Breast epithelium (tissue), 4 donors: ENCODE measurements around the gene NRAS. TPM values are rescaled to one million over a fixed set of nuclear protein-coding genes. Genes with fewer than 3 reads are reported as not detected.
A peak's percentile ranks its signal among the peaks of the same experiment; 100 is the strongest.

ENCODE experiments used
- DNase-seq, 2 donors: peaks; one replicate each; pipeline ENCODE4 v3.0.0-alpha.2; 2019; ENCODE audit warnings: low spot score in 2 of 2
- H3K27ac ChIP-seq, 2 donors: fragments of 200-600 bp; sonication (generic) in 1 of 2; one replicate each; pipeline ENCODE4 v1.5.1; 2016 to 2019; ENCODE audit warnings: mild to moderate bottlenecking in 1 of 2
- H3K27me3 ChIP-seq, 2 donors: fragments of 200-600 bp; sonication (generic) in 1 of 2; one replicate each; pipeline versions ENCODE4 v1.5.1 to v1.6.0; 2017 to 2019; ENCODE audit warnings: control low read depth in 1 of 2, mild to moderate bottlenecking in 1 of 2
- H3K36me3 ChIP-seq: fragments of 200-600 bp; one replicate; pipeline ENCODE4 v1.5.1; 2019
- H3K4me1 ChIP-seq, 2 donors: fragments of 200-600 bp; sonication (generic); one replicate each; pipeline ENCODE4 v1.5.1; 2016 to 2019; ENCODE audit warnings: control low read depth in 1 of 2
- H3K4me3 ChIP-seq, 3 donors: fragments of 200-600 bp; sonication (generic); 1 replicate in 2 of 3; 2 replicates in 1 of 3; pipeline ENCODE4 v1.5.1; 2016 to 2019; ENCODE audit warnings: mild to moderate bottlenecking in 3 of 3, moderate library complexity in 2 of 3
- H3K9me3 ChIP-seq, 2 donors: fragments of 200-600 bp; sonication (generic) in 1 of 2; one replicate each; pipeline ENCODE4 v1.5.1; 2016 to 2019; ENCODE audit warnings: control low read depth in 1 of 2
- CTCF ChIP-seq, 3 donors: fragments of 450-650 bp; IDR thresholded peaks; one replicate each; pipeline ENCODE4 v1.5.1; 2016 to 2017; ENCODE audit warnings: antibody characterized with exemption in 3 of 3, mild to moderate bottlenecking in 3 of 3, moderate library complexity in 3 of 3
- POLR2A ChIP-seq: fragments of 450-650 bp; IDR thresholded peaks from one replicate; pipeline ENCODE4 v1.6.1; 2016; ENCODE audit warnings: antibody characterized with exemption, mild to moderate bottlenecking, moderate library complexity
- POLR2AphosphoS5 ChIP-seq, 3 donors: sonication (generic); formaldehyde crosslinking; IDR thresholded peaks; one replicate each; pipeline ENCODE4 v1.6.1; 2017; ENCODE audit warnings: antibody characterized with exemption in 3 of 3
- intact Hi-C: fragments of 100-400 bp; cut with DNase I; formaldehyde crosslinking; loops from one replicate; pipeline ENCODE4 v1.15.1; 2023; ENCODE audit warnings: low total_unique reads
- total RNA-seq, 3 donors: library from RNA; depleted of rRNA; stranded (reverse); fragments of >200 nt; gene quantifications; one replicate each; pipeline ENCODE4 v1.1.0, GENCODE V29; 2016

Gene NRAS
- total RNA-seq, 3 donors from 2014 or later: 23.4 to 27.4 (median 25.6) TPM

GRCh38 chr1:114685851-114686250 is 30.7 kb downstream of the NRAS start:
- Histone ChIP-seq H3K27me3 (peaks cover 0 to 7% of the 10 kb centered on the region in 2 donors), H3K4me1 (no peaks in the 10 kb centered on the region), H3K4me3 (no peak overlapping the region), H3K36me3 (no peaks in the 10 kb centered on the region), H3K9me3 (no peaks in the 10 kb centered on the region), H3K27ac (no peak overlapping the region)
- intact Hi-C loops: no loop called here
- TF ChIP-seq POLR2A (no peak), CTCF (IDR thresholded peaks at IDR 0.05) (no peak), POLR2AphosphoS5 (IDR thresholded peaks at IDR 0.05) (no peak)
- no peak for DNase-seq

GRCh38 chr1:114677691-114678090 is 38.9 kb downstream of the NRAS start:
- no peak for DNase-seq
- Histone ChIP-seq H3K36me3 (no peaks in the 10 kb centered on the region), H3K4me3 (no peak overlapping the region), H3K27me3 (no peaks in the 10 kb centered on the region), H3K9me3 (no peaks in the 10 kb centered on the region), H3K27ac (no peak overlapping the region), H3K4me1 (no peaks in the 10 kb centered on the region)
- no peak for TF ChIP-seq POLR2AphosphoS5 (IDR thresholded peaks at IDR 0.05)
- no peak for TF ChIP-seq POLR2A
- TF ChIP-seq CTCF (IDR thresholded peaks at IDR 0.05): no peak
- intact Hi-C loops: no loop called here

- intact Hi-C loops: no loop called here
- DNase-seq: no peak
- H3K4me3 ChIP-seq: no peak overlapping the region
- no peaks in the 10 kb centered on the region for H3K36me3 ChIP-seq
- H3K9me3 ChIP-seq: no peaks in the 10 kb centered on the region
- no peaks in the 10 kb centered on the region for H3K4me1 ChIP-seq
- no peaks in the 10 kb centered on the region for H3K27me3 ChIP-seq
- no peak overlapping the region for H3K27ac ChIP-seq
- TF ChIP-seq POLR2A: no peak
- no peak for TF ChIP-seq POLR2AphosphoS5 (IDR thresholded peaks at IDR 0.05)
- TF ChIP-seq CTCF (IDR thresholded peaks at IDR 0.05): no peak
Observed at GRCh38 chr1:114676115-114676514, 40.5 kb downstream of the NRAS start.

- no peaks in the 10 kb centered on the region for H3K9me3 ChIP-seq
- DNase-seq: no peak
- H3K27me3 ChIP-seq: no peaks in the 10 kb centered on the region
- no peaks in the 10 kb centered on the region for H3K4me1 ChIP-seq
- no peak overlapping the region for H3K4me3 ChIP-seq
- H3K27ac ChIP-seq: no peak overlapping the region
- H3K36me3 ChIP-seq: no peaks in the 10 kb centered on the region
- intact Hi-C loops: no loop called here
- TF ChIP-seq POLR2AphosphoS5 (IDR thresholded peaks at IDR 0.05) (no peak), CTCF (IDR thresholded peaks at IDR 0.05) (no peak), POLR2A (no peak)
Observed at GRCh38 chr1:114671939-114672275, 44.7 kb downstream of the NRAS start.

GRCh38 chr1:114671011-114671938 is 45.3 kb downstream of the NRAS start:
- no peaks in the 10 kb centered on the region for H3K27me3 ChIP-seq
- no peaks in the 10 kb centered on the region for H3K36me3 ChIP-seq
- H3K27ac ChIP-seq: peak overlapping the region in 1 of 2 donors; percentile 77
- intact Hi-C loops: no loop called here
- no peak overlapping the region for H3K4me3 ChIP-seq
- no peaks in the 10 kb centered on the region for H3K4me1 ChIP-seq
- TF ChIP-seq CTCF (IDR thresholded peaks at IDR 0.05) (peak in 1 of 3 donors; percentile 23), POLR2AphosphoS5 (IDR thresholded peaks at IDR 0.05) (no peak)
- DNase-seq: no peak
- no peaks in the 10 kb centered on the region for H3K9me3 ChIP-seq
